Bronchial smooth muscle cell (primary cell): Measurements from ENCODE around the gene C5orf58. TPM values are rescaled to one million over a fixed set of nuclear protein-coding genes. Genes with fewer than 3 reads are reported as not detected.

ENCODE experiments used
- total RNA-seq: library from RNA; depleted of rRNA; stranded (reverse); fragments of >200 nt; gene quantifications from 2 replicates; pipeline ENCODE4 v1.2.1, GENCODE V29; 2014

Gene C5orf58
- total RNA-seq: not detected in 2 replicates

GRCh38 chr5:170232786-170233185 is at the start of gene C5orf58:
C5orf58 (plus strand) TSS chr5:170232985; CDS start chr5:170234977, 1,992 bp downstream.

Other genes with a start within 250 kb of the C5orf58 start
- not detected in 2 replicates for gene FOXI1, start 127.1 kb upstream of the C5orf58 start, total RNA-seq
- gene LCP2, start 64.8 kb downstream of the C5orf58 start, total RNA-seq: not detected in 2 replicates
- gene KCNMB1, start 156.4 kb downstream of the C5orf58 start, total RNA-seq: not detected in 2 replicates